HL-60 (cell line): ENCODE results near the gene IL17F.
"Not testable (repeated sequence)": the region's sequence is repeated elsewhere in the genome, so short reads cannot be mapped to it uniquely, and the experiment has no call there.

Source experiments
- DNase-seq, 2 experiments: peaks; one replicate each; pipeline ENCODE4 v3.0.0-alpha.2; 2010 to 2020; ENCODE audit warnings: low read depth in 1 of 2, low spot score in 1 of 2
- H3K27ac ChIP-seq: fragments of 250-450 bp; sonication (Bioruptor Pico); replicated peaks from 2 replicates; pipeline ENCODE4 v1.5.1; 2020; ENCODE audit warnings: mild to moderate bottlenecking, moderate library complexity
- H3K27me3 ChIP-seq: fragments of 250-450 bp; sonication (Bioruptor Pico); 2 replicates; pipeline ENCODE4 v1.5.1; 2021; ENCODE audit warnings: mild to moderate bottlenecking, moderate library complexity; ENCODE audit not compliant: insufficient read depth, poor library complexity, severe bottlenecking
- H3K4me3 ChIP-seq: replicated peaks from 2 replicates; pipeline ENCODE4 v1.5.1; 2011; ENCODE audit warnings: mild to moderate bottlenecking, control low read depth, low read length; ENCODE audit not compliant: insufficient read depth
- CTCF ChIP-seq: IDR thresholded peaks from one replicate; pipeline ENCODE4 v1.5.1; 2011; ENCODE audit warnings: low read length, control low read depth, inconsistent platforms; ENCODE audit not compliant: insufficient read depth
- GABPA ChIP-seq: IDR thresholded peaks from 2 replicates; pipeline ENCODE4 v1.6.1; 2012; ENCODE audit warnings: low read depth
- POLR2AphosphoS5 ChIP-seq: IDR thresholded peaks from 2 replicates; pipeline ENCODE4 v1.6.1; 2012; ENCODE audit warnings: low read depth
- REST ChIP-seq: IDR thresholded peaks from 2 replicates; pipeline ENCODE4 v1.6.1; 2012; ENCODE audit warnings: low read depth; ENCODE audit not compliant: insufficient replicate concordance
- SPI1 ChIP-seq: IDR thresholded peaks from 2 replicates; pipeline ENCODE4 v1.6.1; 2012; ENCODE audit warnings: low read depth, mild to moderate bottlenecking, borderline replicate concordance

Gene IL17F

GRCh38 chr6:52201493-52201892, 42.8 kb downstream of the IL17F start:
- no peak for DNase-seq
- no peaks in the 10 kb centered on the region for H3K27me3 ChIP-seq
- H3K27ac ChIP-seq = no peak overlapping the region
- H3K4me3 ChIP-seq = no peak overlapping the region
- TF ChIP-seq REST = no peak

GRCh38 chr6:52201046-52201445, 43.3 kb downstream of the IL17F start:
- Histone ChIP-seq H3K27me3 (no peaks in the 10 kb centered on the region), H3K4me3 (no peak overlapping the region), H3K27ac (no peak overlapping the region)
- DNase-seq = no peak
- TF ChIP-seq SPI1 (no peak), POLR2AphosphoS5 (no peak), GABPA (no peak), REST (no peak), CTCF (no peak)

GRCh38 chr6:52200088-52200487, 44.2 kb downstream of the IL17F start:
- not testable (repeated sequence) for H3K27ac ChIP-seq, H3K4me3 ChIP-seq, H3K27me3 ChIP-seq, DNase-seq

GRCh38 chr6:52195886-52196285, 48.4 kb downstream of the IL17F start:
- no peak overlapping the region for H3K27ac ChIP-seq
- no peak for TF ChIP-seq GABPA
- TF ChIP-seq SPI1 = no peak
- TF ChIP-seq POLR2AphosphoS5 = no peak
- TF ChIP-seq CTCF = no peak
- TF ChIP-seq REST = no peak
- no peak for DNase-seq
- no peak overlapping the region for H3K4me3 ChIP-seq
- no peaks in the 10 kb centered on the region for H3K27me3 ChIP-seq
